K562 (cell line): ENCODE measurements around the gene CYBRD1.

Experiments
- BACH1 ChIP-seq: fragments of 200-800 bp; sonication (Bioruptor generic); IDR thresholded peaks from 2 replicates; pipeline ENCODE4 v1.6.1; 2016; ENCODE audit warnings: missing genetic modification characterization, missing compliant biosample characterization
- CTCF ChIP-seq, 3 experiments: IDR thresholded peaks in 2 of 3; conservative IDR thresholded peaks in 1 of 3; 2 replicates each; pipeline ENCODE4 v1.5.1; 2011 to 2012; ENCODE audit warnings: low read length in 3 of 3, mild to moderate bottlenecking in 3 of 3, control low read depth in 2 of 3, improper control_type of control experiment in 1 of 3, inconsistent platforms in 1 of 3, low read depth in 1 of 3, mixed read lengths in 1 of 3, moderate library complexity in 1 of 3; ENCODE audit not compliant: insufficient read depth in 2 of 3
- EZH2 ChIP-seq: IDR thresholded peaks from 2 replicates; pipeline ENCODE4 v1.6.1; 2012; ENCODE audit warnings: low read depth, mild to moderate bottlenecking, inconsistent platforms, low read length, borderline replicate concordance
- HCFC1 ChIP-seq: IDR thresholded peaks from 2 replicates; pipeline ENCODE4 v1.6.1; 2012; ENCODE audit warnings: low read depth, low read length, improper control_type of control experiment
- MAX ChIP-seq: sonication (generic); formaldehyde crosslinking; IDR thresholded peaks from 2 replicates; pipeline ENCODE4 v1.9.0; 2022; ENCODE audit warnings: mild to moderate bottlenecking, missing genetic modification reagents
- STAG1 ChIP-seq: sonication (generic); formaldehyde crosslinking; IDR thresholded peaks from 2 replicates; pipeline ENCODE4 v1.5.0; 2020; ENCODE audit warnings: missing genetic modification reagents, borderline replicate concordance

GRCh38 chr2:171513719-171514160 lies 8.5 kb upstream of the CYBRD1 start:
- TF ChIP-seq MAX (no peak), EZH2 (no peak), STAG1 (CRISPR knock-in tag) (no peak), BACH1 (no peak), CTCF (IDR thresholded peaks at IDR 0.05 in 2 of 3, conservative IDR thresholded peaks at IDR 0.05 in 1 of 3; ENCODE audit: insufficient read depth in 2 of 3, low read depth in 1 of 3, low read length in 3 of 3) (no peak), HCFC1 (no peak)
